ENCODE measurements around the gene AMIGO3. TPM values are rescaled to one million over a fixed set of nuclear protein-coding genes. Genes with fewer than 3 reads are reported as not detected.

Gene AMIGO3
- total and polyA plus RNA-seq, 2 experiments from 2014 or later, result 2.9 to 10.4 TPM

GRCh38 chr3:49669352-49669751, 50.1 kb downstream of the AMIGO3 start:
- no peak overlapping the region for H3K4me2 ChIP-seq
- ATAC-seq, result no peak
- H3K36me3 Mint-ChIP-seq (ENCODE audit: low read depth), result no peaks in the 10 kb centered on the region
- H3K9me2 ChIP-seq (ENCODE audit: insufficient read depth), result no peaks in the 10 kb centered on the region
- 0 out of 2 replicates have a peak, but pooled peaks cover 3% of the 10 kb centered on the region for H4K20me1 ChIP-seq (replicated peaks; ENCODE audit: insufficient read depth)
- no peaks in the 10 kb centered on the region for H3K27me3 ChIP-seq (ENCODE audit: insufficient read depth)
- DNase-seq (ENCODE audit: low spot score), result no peak
- H3K36me3 ChIP-seq (ENCODE audit: insufficient read depth), result no peaks in the 10 kb centered on the region
- TF ChIP-seq STAT1 (IDR thresholded peaks at IDR 0.05; ENCODE audit: unreplicated experiment) (no peak), NANOG (IDR thresholded peaks at IDR 0.05; ENCODE audit: borderline replicate concordance) (no peak), ZNF114 (CRISPR knock-in tag; IDR thresholded peaks at IDR 0.05) (no peak), ZNF462 (CRISPR knock-in tag; IDR thresholded peaks at IDR 0.05) (no peak), ETS1 (IDR thresholded peaks at IDR 0.05) (no peak), JUNB (IDR thresholded peaks at IDR 0.05; ENCODE audit: unreplicated experiment) (no peak), ZNF331 (CRISPR knock-in tag; IDR thresholded peaks at IDR 0.05; ENCODE audit: low read depth) (no peak)
- TF ChIP-seq, protein P1, sequence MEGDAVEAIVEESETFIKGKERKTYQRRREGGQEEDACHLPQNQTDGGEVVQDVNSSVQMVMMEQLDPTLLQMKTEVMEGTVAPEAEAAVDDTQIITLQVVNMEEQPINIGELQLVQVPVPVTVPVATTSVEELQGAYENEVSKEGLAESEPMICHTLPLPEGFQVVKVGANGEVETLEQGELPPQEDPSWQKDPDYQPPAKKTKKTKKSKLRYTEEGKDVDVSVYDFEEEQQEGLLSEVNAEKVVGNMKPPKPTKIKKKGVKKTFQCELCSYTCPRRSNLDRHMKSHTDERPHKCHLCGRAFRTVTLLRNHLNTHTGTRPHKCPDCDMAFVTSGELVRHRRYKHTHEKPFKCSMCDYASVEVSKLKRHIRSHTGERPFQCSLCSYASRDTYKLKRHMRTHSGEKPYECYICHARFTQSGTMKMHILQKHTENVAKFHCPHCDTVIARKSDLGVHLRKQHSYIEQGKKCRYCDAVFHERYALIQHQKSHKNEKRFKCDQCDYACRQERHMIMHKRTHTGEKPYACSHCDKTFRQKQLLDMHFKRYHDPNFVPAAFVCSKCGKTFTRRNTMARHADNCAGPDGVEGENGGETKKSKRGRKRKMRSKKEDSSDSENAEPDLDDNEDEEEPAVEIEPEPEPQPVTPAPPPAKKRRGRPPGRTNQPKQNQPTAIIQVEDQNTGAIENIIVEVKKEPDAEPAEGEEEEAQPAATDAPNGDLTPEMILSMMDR (conservative IDR thresholded peaks at IDR 0.05; ENCODE audit: low read depth in 2 of 2), result no peak
- H3K4me3 ChIP-seq, result no peak overlapping the region
- no peaks in the 10 kb centered on the region for H3F3A ChIP-seq (replicated peaks; ENCODE audit: low read depth)
- H3K4me1 Mint-ChIP-seq, result peaks cover 39% of the 10 kb centered on the region
- no peaks in the 10 kb centered on the region for H3K9me3 Mint-ChIP-seq
- H3K4me3 Mint-ChIP-seq, result no peak overlapping the region
- no peaks in the 10 kb centered on the region for H3K79me2 ChIP-seq (replicated peaks; ENCODE audit: insufficient read depth)
- H2AFZ ChIP-seq, result no peak overlapping the region
- H3K27me3 Mint-ChIP-seq (ENCODE audit: insufficient read depth, low read depth, poor library complexity), result peaks cover 10% of the 10 kb centered on the region
- H3K27ac ChIP-seq (ENCODE audit: low read depth), result no peak overlapping the region
- H3K4me1 ChIP-seq (ENCODE audit: insufficient read depth), result peaks cover 12% of the 10 kb centered on the region
- no peak overlapping the region for H3K27ac Mint-ChIP-seq
